NB4 (cell line): ENCODE data around the gene CLIC1.

ENCODE experiments used
- CTCF ChIP-seq: IDR thresholded peaks from one replicate; pipeline ENCODE4 v1.5.1; 2012; ENCODE audit warnings: low read depth, low read length
- POLR2A ChIP-seq: IDR thresholded peaks from 2 replicates; pipeline ENCODE4 v1.6.1; 2011; ENCODE audit warnings: mild to moderate bottlenecking; ENCODE audit not compliant: insufficient read length; ENCODE audit errors: extremely low read depth

GRCh38 chr6:31725502-31726350, 10.6 kb downstream of the CLIC1 start:
- TF ChIP-seq CTCF: no peak
- no peak for TF ChIP-seq POLR2A
